SW 1271 (cell line): ENCODE measurements around the gene OS9.
"Not testable (repeated sequence)": the region's sequence is repeated elsewhere in the genome, so short reads cannot be mapped to it uniquely, and the experiment has no call there.

Experiments
- DNase-seq, 2 experiments: peaks; one replicate each; lab custom pipeline; 2025; lab: John Stamatoyannopoulos, UW

OS9 gene, protein sequence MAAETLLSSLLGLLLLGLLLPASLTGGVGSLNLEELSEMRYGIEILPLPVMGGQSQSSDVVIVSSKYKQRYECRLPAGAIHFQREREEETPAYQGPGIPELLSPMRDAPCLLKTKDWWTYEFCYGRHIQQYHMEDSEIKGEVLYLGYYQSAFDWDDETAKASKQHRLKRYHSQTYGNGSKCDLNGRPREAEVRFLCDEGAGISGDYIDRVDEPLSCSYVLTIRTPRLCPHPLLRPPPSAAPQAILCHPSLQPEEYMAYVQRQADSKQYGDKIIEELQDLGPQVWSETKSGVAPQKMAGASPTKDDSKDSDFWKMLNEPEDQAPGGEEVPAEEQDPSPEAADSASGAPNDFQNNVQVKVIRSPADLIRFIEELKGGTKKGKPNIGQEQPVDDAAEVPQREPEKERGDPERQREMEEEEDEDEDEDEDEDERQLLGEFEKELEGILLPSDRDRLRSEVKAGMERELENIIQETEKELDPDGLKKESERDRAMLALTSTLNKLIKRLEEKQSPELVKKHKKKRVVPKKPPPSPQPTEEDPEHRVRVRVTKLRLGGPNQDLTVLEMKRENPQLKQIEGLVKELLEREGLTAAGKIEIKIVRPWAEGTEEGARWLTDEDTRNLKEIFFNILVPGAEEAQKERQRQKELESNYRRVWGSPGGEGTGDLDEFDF

DNA sequence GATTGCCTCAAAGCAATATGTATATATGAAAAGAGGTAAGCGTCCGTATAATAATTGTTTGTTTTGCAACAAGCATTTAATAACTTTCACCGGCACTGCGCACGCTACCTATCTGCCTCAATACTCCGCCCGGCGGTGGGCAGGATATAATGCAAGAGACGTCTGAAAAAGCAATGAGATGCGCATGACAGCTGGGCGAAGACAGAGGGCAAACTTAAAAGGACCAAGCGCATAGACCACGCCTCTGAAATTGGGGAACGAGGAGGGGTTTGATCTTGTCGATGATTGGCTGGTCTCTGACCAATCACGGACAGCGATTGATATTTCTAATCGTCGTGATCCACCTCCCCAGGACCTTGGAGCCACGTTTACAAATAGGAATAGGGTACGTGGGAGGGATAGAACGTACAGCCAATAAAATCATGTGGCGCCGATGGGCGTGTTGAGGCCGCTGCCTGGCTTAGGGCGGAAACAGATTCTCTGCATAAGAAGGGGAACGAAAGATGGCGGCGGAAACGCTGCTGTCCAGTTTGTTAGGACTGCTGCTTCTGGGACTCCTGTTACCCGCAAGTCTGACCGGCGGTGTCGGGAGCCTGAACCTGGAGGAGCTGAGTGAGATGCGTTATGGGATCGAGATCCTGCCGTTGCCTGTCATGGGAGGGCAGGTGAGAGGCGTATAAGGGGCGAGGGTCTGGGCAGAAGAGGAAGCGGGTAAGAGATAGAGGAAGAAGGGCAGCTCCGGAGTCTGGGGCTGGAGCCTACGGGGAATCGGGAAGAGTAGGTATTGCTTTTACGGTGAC, at the start of gene OS9:
Gene OS9, plus strand, starts transcription at position 474 of the 800 bp plus-strand sequence. Its CDS starts 30 bp downstream, at position 504.
- DNase-seq, result peak; percentile 99 to 100

DNA sequence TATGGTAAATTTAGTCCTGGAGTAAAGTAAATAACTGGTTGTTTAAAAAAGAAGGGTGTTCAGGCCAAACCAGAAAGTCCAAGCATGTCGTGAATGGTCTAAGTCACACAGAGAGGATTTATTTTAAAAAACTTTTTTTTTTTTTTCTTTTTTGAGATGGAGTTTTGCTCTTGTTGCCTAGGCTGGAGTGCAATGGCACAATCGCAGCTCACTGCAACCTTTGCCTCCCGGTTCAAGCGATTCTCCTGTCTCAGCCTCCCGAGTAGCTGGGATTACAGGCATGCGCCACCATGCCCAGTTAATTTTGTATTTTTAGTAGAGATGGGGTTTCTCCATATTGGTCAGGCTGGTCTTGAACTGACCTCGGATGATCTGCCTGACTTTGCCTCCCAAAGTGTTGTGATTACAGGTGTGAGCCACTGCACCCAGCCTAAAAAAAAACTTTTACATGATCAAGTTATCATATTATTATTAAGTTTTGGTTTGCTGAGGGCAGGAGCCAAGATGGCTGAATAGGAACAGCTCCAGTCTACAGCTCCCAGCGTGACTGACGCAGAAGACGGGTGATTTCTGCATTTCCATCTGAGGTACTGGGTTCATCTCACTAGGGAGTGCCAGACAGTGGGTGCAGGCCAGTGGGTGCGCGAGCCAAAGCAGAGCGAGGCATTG, 47.8 kb upstream of the OS9 start:
- DNase-seq, result peak in 1 of 2 experiments; percentile 44

DNA sequence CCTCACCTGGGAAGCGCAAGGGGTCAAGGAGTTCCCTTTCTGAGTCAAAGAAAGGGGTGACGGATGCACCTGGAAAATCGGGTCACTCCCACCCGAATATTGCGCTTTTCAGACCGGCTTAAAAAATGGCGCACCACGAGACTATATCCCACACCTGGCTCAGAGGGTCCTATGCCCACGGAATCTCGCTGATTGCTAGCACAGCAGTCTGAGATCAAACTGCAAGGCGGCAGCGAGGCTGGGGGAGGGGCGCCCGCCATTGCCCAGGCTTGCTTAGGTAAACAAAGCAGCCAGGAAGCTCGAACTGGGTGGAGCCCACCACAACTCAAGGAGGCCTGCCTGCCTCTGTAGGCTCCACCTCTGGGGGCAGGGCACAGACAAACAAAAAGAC, 47.3 kb upstream of the OS9 start:
- DNase-seq, result not testable (repeated sequence)

DNA sequence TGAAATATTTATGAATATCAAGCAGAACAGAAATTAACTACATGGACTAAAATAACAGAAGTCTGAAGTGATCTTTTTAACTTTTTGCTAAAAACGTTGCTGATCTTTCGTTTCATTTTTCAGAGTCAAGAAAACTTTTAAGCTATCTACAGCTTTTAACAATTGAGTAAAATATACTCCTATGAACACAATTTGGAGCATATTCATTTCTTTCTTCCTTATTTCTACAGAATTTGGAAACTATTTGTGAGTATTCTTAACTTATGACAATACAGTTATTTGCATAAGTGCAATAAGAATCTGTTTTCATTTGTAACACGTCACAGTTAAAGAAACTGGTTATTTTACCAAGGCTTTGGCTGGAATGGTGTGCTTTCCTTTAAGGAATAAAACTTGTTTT, 39.9 kb upstream of the OS9 start:
- no peak for DNase-seq

DNA sequence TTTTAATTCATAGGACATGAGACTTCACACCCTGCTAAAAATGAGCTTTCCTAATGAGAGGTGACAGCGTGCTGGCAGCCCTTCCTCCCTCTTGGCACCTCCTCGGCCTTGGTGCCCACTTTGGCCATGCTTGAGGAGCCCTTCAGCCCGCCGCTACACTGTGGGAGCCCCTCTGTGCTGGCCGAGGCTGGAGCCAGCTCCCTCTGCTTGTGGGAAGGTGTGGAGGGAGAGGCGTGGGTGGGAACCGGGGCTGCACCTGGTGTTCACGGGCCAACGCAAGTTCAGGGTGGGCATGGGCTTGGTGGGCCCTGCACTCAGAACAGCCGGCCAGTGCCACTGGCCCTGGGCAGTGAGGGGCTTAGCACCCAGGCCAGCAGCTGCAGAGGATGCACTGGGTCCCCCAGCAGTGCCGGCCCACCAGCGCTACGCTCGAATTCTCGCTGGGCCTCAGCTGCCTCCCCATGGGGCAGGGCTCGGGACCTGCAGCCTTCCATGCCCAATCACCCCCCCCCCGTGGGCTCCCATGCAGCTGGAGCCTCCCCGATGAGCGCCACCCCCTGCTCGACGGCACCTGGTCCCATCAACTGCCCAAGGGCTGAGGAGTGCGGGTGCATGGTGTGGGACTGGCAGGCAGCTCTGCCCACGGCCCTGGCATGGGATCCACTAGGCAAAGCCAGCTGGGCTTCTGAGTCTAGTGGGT, 38.2 kb upstream of the OS9 start:
- DNase-seq, result no peak

DNA sequence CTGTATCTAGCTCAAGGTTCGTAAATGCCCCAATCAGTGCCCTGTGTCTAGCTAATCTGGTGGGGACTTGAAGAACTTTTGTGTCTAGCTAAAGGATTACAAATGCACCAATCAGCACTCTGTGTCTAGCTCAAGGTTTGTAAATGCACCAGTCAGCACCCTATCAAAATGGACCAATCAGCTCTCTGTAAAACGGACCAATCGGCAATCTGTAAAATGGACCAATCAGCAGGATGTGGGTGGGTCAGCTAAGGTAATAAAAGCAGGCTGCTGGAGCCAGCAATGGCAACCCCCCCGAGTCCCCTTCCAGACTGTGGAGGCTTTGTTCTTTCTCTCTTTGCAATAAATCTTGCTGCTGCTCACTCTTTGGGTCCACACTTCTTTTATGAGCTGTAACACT, 37.5 kb upstream of the OS9 start:
- DNase-seq, result not testable (repeated sequence)

DNA sequence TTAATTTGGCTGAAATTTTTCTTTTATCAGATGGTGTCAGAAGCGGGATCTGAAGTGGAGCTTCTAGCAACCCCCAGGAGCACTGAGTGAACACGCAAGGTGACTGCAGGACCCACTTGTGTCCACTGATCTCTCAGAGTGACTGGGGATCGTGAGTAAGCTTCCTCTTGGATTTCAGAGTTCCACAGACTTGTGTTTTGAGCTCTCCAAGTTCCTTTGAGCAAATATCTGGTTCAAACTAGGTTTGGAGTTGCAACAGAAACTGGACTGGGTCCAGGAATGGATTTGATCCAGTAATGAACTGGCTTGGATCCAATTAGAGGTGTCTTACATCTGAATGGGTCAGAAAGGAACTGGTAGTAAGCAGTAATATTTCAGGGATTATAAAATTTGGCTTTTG, 36.2 kb upstream of the OS9 start:
- no peak for DNase-seq

DNA sequence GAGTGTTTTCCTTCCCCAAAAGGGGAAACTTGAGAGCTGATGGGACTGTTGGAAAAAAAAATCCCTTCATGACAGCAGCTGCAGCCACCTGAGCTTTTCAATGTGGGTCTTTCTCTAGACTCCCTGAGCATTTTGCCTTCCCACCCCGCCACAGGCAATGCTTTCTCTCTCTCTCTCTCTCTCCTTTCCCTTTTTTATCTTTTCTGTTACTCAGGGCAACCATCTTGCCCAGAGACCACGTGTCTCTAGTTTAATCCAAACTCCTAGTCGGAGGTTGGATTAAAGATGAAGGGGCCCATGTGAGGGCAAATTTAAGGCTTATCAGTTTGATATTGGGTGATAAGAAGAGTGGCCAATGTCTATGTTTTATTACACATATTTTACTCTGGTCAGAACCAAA, 35.0 kb upstream of the OS9 start:
- no peak for DNase-seq

DNA sequence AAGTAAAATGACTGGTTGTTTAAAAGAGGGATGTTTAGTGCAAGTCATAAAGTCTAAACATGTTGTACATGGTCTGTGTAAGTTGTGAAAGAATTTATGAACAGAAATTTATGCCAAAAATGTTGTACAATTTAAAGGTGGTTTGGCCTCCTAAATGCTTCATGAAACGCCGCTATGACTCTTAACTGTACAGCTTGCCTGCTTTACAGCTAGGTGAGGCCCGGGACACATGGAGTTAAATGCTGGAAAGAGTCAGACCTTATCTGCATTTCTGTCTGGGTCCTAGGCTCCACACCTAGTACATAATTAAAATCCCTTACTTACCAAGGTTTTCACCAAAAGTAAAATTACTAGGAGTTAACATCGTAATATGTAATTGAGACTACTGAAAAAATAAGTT, 32.6 kb upstream of the OS9 start:
- no peak for DNase-seq

DNA sequence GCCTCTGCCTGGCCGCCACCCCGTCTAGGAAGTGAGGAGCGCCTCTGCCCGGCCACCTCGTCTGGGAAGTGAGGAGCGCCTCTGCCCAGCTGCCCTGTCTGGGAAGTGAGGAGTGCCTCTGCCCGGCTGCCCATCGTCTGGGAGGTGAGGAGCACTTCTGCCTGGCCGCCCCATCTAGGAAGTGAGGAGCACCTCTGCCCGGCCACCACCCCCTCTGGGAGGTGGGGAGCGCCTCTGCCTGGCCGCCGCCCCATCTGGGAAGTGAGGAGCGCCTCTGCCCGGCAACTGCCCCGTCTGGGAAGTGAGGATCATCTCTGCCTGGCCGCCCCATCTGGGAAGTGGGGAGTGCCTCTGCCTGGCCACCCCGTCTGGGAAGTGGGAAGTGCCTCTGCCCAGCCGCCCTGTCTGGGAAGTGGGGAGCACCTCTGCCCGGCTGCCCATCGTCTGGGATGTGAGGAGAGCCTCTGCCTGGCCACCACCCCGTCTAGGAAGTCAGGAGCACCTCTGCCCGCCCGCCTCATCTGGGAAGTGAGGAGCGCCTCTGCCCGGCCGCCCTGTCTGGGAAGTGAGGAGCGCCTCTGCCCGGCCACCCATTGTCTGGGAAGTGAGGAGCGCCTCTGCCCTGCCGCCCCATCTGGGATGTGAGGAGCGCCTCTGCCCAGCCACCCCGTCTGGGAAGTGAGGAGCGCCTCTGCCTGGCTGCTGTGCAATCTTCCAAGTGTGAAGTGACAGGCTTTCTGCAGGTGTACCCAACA, 28.7 kb upstream of the OS9 start:
- not testable (repeated sequence) for DNase-seq

DNA sequence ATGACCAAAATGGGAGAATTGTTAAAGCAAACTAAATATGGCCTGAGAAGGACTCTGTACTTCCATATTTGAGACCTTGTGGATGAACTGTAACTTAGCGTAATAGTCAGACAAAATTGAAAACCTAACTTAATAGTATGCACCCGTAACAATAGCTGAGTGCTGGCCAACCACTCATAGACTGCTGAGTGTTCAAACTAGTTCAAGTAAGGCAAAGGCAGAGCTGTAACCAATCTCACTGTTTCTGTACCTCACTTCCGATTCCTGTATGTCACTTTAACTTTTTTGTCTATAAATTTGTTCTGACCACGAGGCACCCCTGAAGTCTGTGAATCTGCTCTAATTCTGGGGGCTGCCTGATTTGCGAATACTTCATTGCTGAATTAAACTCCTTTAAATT, 27.0 kb upstream of the OS9 start:
- no peak for DNase-seq

DNA sequence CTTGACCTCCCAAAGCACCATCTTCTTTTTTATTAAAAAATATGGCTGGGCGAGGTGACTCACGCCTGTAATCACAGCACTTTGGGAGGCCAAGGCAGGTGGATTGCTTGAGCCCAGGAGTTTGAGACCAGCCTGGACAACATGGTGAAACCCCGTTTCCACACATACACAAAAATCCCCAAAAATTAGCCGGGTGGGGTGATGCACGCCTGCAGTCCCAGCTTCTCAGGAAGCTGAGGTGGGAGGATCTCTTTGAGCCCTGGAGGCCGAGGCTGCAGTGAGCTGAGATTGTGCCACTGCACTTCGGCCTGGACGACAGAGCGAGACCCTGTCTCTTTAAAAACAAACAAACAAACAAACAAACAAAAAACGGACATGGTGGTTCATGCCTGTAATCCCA, 24.2 kb upstream of the OS9 start:
- DNase-seq, result not testable (repeated sequence)

DNA sequence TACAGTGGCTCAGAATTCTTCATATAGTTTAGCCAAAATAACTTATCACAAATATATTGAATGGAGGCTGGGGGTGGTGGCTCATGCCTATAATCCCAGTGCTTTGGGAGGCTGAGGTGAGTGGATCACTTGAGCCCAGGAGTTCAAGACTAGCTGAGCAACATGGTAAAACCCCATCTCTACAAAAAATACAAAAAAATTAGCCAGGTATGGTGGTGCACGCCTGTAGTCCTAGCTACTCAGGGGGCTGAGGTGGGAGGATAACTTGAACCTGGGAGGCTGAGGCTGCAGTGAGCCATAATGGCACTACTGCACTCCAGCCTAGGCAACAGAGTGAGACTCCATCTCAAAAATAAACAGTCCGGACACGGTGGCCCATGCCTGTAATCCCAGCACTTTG, 22.1 kb upstream of the OS9 start:
- not testable (repeated sequence) for DNase-seq

DNA sequence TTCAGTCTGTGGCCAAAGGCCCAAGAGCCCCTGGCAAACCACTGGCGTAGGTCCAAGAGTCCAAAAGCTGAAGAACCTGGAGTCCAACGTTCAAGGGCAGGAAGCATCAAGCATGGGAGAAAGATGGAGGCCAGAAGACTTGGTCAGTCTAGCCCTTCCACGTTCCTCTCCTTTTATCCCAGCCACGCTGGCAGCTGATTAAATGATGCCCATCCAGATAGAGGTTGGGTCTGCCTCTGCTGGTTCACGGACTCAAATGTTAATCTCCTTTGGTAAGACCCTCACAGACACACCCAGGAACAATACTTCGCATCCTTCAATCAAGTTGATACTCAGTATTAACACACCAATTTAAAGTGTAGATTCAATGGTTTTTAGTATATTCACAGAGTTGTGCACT, 21.1 kb upstream of the OS9 start:
- no peak for DNase-seq

DNA sequence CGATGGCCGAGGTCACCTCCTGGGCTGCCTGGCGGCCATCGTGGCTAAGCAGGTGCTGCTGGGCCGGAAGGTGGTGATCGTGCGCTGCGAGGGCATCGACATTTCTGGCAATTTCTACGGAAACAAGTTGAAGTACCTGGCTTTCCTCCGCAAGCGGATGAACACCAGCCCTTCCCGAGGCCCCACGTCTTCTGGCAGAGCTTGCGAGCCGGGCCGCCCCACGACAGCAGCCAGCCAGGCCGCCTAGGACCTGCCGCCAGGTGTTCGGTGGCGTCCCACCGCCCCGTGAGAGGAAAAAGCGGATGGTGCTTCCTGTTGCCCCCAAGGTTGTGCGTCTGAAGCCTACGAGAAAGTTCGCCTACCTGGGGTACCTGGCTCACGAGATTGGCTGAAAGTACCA, 19.2 kb upstream of the OS9 start:
- no peak for DNase-seq

DNA sequence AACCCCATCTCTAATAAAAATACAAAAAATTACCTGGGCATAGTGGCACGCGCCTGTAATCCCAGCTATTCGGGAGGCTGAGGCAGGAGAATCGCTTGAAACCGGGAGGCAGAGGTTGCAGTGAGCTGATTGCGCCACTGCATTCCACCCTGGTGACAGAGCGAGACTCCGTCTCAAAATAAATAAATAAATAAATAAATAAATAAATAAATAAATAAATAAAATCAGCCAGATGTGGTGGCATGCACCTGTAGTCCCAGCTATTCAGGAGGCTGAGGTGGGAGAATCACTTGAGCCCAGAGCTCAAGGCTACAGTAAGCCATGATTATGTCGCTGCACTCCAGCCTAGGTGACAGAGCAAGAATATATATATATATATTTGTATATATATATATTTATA, 16.0 kb upstream of the OS9 start:
- DNase-seq, result not testable (repeated sequence)

DNA sequence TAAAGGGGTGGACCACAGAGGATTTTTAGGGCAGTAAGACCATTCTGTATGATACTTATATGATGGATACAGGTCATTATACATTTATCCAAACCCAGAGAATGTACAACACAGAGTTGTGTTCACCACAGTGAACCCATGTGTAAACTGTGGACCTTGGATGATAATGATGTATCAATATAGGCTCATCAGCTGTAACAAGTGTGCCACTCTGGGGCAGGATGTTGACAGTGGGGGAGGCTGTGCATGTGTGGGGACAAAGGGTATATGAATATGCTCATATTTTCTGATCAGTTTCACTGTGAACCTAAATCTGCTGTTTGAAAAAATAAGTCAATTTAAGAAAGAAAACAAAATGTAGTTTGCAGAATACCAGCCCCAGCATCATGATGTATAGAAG, 14.2 kb upstream of the OS9 start:
- no peak for DNase-seq

DNA sequence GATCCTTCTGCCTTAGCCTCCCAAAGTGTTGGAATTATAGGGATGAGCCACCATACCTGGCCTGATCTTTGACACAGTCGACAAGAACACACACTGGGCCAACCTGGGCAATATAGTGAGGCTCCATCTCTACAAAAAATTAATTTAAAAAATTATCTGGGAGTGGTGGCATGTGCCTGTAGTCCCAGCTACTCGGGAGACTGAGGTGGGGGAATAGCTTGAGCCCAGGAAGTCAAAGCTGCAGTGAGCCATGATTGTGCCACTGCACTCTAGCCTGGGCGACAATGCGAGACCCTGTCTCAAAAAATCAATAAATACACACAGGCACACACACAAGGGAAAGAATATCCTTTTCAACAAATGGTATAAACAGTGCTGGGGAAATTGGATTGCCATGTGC, 6.1 kb upstream of the OS9 start:
- no peak for DNase-seq

DNA sequence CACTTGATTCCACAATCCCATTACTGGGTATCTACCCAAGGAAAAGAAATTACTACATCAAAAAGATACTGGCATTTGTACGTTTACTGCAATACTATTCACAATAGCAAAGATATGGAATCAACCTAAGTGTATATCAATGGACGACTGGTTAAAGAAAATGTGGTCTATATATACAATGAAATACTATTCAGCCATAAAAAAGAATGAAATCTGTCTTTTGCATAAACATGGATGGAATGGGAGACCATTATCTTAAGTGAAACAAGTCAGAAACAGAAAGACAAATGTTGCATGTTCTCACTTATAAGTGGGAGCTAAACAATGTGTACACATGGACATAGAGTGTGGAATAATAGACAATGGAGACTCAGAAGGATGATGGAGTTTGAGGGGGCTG, 5.0 kb upstream of the OS9 start:
- no peak for DNase-seq

DNA sequence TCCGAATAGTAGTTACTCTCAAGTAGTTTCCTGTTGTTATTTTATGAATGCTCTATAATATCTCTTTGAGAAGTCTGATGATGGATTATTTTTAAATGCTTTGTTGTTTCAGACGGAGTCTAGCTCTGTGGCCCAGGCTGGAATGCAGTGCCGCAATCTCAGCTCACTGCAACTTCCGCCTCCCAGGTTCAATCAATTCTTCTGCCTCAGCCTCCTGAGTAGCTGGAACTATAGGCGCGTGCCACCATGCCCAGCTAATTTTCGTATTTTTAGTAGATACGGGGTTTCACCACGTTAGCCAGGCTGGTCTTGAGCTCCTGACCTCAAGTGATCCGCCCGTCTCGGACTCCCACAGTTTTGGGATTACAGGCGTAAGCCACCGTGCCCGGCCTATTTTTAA, 1.4 kb upstream of the OS9 start:
- no peak for DNase-seq

DNA sequence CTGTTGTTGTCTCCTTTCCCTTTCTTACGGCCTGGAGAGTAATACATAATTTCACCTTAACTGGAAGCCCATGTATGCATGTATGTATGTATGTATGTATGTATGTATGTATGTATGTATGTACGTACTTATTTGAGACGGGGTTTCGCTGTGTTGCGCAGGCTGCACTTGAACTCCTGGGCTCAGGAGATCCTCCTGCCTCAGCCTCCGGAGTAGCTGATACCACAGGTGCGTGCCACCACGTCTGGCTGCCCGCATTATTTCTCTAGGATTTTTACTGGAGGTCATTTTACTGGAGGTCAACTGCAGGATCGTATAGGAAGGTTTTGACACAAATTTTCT, 644 bp upstream of the OS9 start:
- DNase-seq, result no peak
